ENCODE data around the gene ELAVL2.

- TF ChIP-seq, protein P1, sequence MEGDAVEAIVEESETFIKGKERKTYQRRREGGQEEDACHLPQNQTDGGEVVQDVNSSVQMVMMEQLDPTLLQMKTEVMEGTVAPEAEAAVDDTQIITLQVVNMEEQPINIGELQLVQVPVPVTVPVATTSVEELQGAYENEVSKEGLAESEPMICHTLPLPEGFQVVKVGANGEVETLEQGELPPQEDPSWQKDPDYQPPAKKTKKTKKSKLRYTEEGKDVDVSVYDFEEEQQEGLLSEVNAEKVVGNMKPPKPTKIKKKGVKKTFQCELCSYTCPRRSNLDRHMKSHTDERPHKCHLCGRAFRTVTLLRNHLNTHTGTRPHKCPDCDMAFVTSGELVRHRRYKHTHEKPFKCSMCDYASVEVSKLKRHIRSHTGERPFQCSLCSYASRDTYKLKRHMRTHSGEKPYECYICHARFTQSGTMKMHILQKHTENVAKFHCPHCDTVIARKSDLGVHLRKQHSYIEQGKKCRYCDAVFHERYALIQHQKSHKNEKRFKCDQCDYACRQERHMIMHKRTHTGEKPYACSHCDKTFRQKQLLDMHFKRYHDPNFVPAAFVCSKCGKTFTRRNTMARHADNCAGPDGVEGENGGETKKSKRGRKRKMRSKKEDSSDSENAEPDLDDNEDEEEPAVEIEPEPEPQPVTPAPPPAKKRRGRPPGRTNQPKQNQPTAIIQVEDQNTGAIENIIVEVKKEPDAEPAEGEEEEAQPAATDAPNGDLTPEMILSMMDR (conservative IDR thresholded peaks at IDR 0.05), result no peak
- no peak for TF ChIP-seq EZH2 (IDR thresholded peaks at IDR 0.05; ENCODE audit: low read depth)
Observed at GRCh38 chr9:23669776-23670175, 156.3 kb downstream of the ELAVL2 start.
